ENCODE measurements around the gene OXSR1.

The OXSR1 gene

DNA sequence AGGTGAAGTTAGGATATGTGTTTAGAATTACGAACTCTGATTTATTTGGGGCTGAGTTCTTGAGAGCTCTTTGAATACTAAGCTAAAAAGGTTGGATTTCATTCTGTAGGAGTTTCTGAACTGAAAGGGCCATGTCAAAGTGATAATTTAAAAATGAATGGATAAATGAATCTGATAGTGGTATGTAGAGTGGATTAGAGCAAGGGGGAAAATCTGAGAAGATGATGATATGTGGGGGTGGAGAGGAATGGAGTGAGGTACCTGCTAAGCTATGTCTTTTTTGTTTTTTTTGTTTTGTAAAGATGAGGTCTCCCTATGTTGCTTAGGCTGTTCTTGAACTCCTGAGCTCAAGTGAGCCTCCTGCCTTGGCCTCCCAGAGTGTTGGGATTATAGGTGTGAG, 55.7 kb downstream of the OXSR1 start:
- TF ChIP-seq TAF1 (IDR thresholded peaks at IDR 0.05; ENCODE audit: borderline replicate concordance, insufficient read depth, low read length) (no peak), POLR2AphosphoS5 (IDR thresholded peaks at IDR 0.05; ENCODE audit: low read depth, low read length) (no peak), SIN3A (IDR thresholded peaks at IDR 0.05; ENCODE audit: borderline replicate concordance, insufficient read depth, low read length) (no peak), FOXP2 (optimal IDR thresholded peaks at IDR 0.05; ENCODE audit: borderline replicate concordance, extremely low read depth, extremely low read length, insufficient read depth) (no peak), REST (IDR thresholded peaks at IDR 0.05; ENCODE audit: insufficient read depth in 1 of 2, low read depth in 2 of 2, low read length in 2 of 2) (no peak)

- TF ChIP-seq POLR2AphosphoS5 (IDR thresholded peaks at IDR 0.05; ENCODE audit: low read depth, low read length) (no peak), SIN3A (IDR thresholded peaks at IDR 0.05; ENCODE audit: borderline replicate concordance, insufficient read depth, low read length) (no peak), TAF1 (IDR thresholded peaks at IDR 0.05; ENCODE audit: borderline replicate concordance, insufficient read depth, low read length) (no peak), REST (IDR thresholded peaks at IDR 0.05; ENCODE audit: insufficient read depth in 1 of 2, low read depth in 2 of 2, low read length in 2 of 2) (no peak), FOXP2 (optimal IDR thresholded peaks at IDR 0.05; ENCODE audit: borderline replicate concordance, extremely low read depth, extremely low read length, insufficient read depth) (no peak)
Observed at GRCh38 chr3:38222032-38222634, 56.8 kb downstream of the OXSR1 start.

DNA sequence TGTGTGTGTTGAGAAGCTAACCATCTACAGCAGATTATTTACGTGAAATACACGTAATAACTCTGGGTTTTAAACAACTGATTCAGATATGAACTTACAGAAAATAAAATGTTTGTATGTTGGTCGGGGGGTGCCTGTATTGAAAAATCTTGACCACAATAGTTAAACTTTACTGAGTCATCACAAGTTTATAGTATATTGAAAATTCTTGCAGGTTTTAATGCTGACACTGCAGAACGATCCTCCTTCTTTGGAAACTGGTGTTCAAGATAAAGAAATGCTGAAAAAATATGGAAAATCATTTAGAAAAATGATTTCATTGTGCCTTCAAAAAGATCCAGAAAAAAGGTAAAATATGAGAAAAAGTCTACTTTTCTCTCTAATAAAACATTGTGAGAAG, 59.0 kb downstream of the OXSR1 start:
- TF ChIP-seq SIN3A (IDR thresholded peaks at IDR 0.05; ENCODE audit: borderline replicate concordance, insufficient read depth, low read length) (no peak), POLR2AphosphoS5 (IDR thresholded peaks at IDR 0.05; ENCODE audit: low read depth, low read length) (no peak), FOXP2 (optimal IDR thresholded peaks at IDR 0.05; ENCODE audit: borderline replicate concordance, extremely low read depth, extremely low read length, insufficient read depth) (no peak), REST (IDR thresholded peaks at IDR 0.05; ENCODE audit: insufficient read depth in 1 of 2, low read depth in 2 of 2, low read length in 2 of 2) (no peak), TAF1 (IDR thresholded peaks at IDR 0.05; ENCODE audit: borderline replicate concordance, insufficient read depth, low read length) (no peak)

- TF ChIP-seq POLR2AphosphoS5 (IDR thresholded peaks at IDR 0.05; ENCODE audit: low read depth, low read length) (no peak), REST (IDR thresholded peaks at IDR 0.05; ENCODE audit: insufficient read depth in 1 of 2, low read depth in 2 of 2, low read length in 2 of 2) (no peak), SIN3A (IDR thresholded peaks at IDR 0.05; ENCODE audit: borderline replicate concordance, insufficient read depth, low read length) (no peak)
Observed at GRCh38 chr3:38226273-38226672, 60.9 kb downstream of the OXSR1 start.

DNA sequence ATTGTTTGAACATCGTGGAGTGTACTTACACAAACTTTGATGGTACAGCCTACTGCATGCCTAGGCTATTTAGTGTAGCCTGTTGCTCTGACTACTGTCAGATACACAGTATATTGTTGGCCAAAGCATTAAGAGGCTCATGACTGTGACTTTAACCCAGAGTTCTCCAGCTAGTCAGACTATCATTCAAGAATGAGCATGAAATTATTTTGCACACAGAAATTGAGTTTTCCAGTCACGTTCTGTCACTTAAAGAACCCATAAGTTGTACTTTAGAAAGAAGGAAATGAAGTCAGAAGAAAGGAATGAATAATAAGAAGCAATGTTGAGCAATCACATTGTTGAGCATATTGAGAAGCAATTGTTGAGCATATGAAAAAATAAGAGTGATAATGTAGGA, 62.7 kb downstream of the OXSR1 start:
- TF ChIP-seq TAF1 (IDR thresholded peaks at IDR 0.05; ENCODE audit: borderline replicate concordance, insufficient read depth, low read length): no peak
- no peak for TF ChIP-seq REST (IDR thresholded peaks at IDR 0.05; ENCODE audit: insufficient read depth in 1 of 2, low read depth in 2 of 2, low read length in 2 of 2)
